Limb (tissue), 2 donors: Measurements from ENCODE around the gene DZIP1.
"Not testable (repeated sequence)": the region's sequence is repeated elsewhere in the genome, so short reads cannot be mapped to it uniquely, and the experiment has no call there.

ENCODE experiments used
- DNase-seq, 2 donors: peaks; one replicate each; pipeline ENCODE4 v3.0.0-alpha.2; 2016; ENCODE audit errors: extremely low spot score in 2 of 2

DZIP1 gene

GRCh38 chr13:95603887-95604555 lies 40.5 kb downstream of the DZIP1 start:
- peak in 1 of 2 donors; percentile 45 for DNase-seq

GRCh38 chr13:95601906-95602305 lies 42.6 kb downstream of the DZIP1 start:
- DNase-seq, result no peak

- no peak for DNase-seq
Observed at GRCh38 chr13:95601216-95601615, 43.3 kb downstream of the DZIP1 start.

GRCh38 chr13:95596701-95597100 lies 47.8 kb downstream of the DZIP1 start:
- DNase-seq, result no peak

- no peak for DNase-seq
Observed at GRCh38 chr13:95593462-95593861, 51.0 kb downstream of the DZIP1 start.

GRCh38 chr13:95588721-95589120 lies 55.8 kb downstream of the DZIP1 start:
- no peak for DNase-seq

- no peak for DNase-seq
Observed at GRCh38 chr13:95588134-95588533, 56.4 kb downstream of the DZIP1 start.

GRCh38 chr13:95585867-95586266 lies 58.6 kb downstream of the DZIP1 start:
- no peak for DNase-seq

- no peak for DNase-seq
Observed at GRCh38 chr13:95579303-95579702, 65.2 kb downstream of the DZIP1 start.

GRCh38 chr13:95573221-95573620 lies 71.3 kb downstream of the DZIP1 start:
- DNase-seq, result no peak

- DNase-seq, result no peak
Observed at GRCh38 chr13:95571941-95572340, 72.6 kb downstream of the DZIP1 start.

- DNase-seq, result no peak
Observed at GRCh38 chr13:95570016-95570415, 74.5 kb downstream of the DZIP1 start.

GRCh38 chr13:95568131-95568530 lies 76.4 kb downstream of the DZIP1 start:
- no peak for DNase-seq

- not testable (repeated sequence) for DNase-seq
Observed at GRCh38 chr13:95565758-95566157, 78.7 kb downstream of the DZIP1 start.

- no peak for DNase-seq
Observed at GRCh38 chr13:95564733-95565291, 79.7 kb downstream of the DZIP1 start.

GRCh38 chr13:95564091-95564490 lies 80.4 kb downstream of the DZIP1 start:
- DNase-seq, result no peak

- no peak for DNase-seq
Observed at GRCh38 chr13:95560387-95560786, 84.1 kb downstream of the DZIP1 start.

GRCh38 chr13:95559100-95559499 lies 85.4 kb downstream of the DZIP1 start:
- no peak for DNase-seq

GRCh38 chr13:95557013-95557412 lies 87.5 kb downstream of the DZIP1 start:
- DNase-seq, result no peak

- DNase-seq, result peak in 1 of 2 donors; percentile 46
Observed at GRCh38 chr13:95553581-95554385, 90.7 kb downstream of the DZIP1 start.

- DNase-seq, result peak in 1 of 2 donors; percentile 82
Observed at GRCh38 chr13:95552539-95553441, 91.7 kb downstream of the DZIP1 start, which contains the start of gene CLDN10. Gene CLDN10, plus strand, starts transcription at chr13:95552720. Its CDS starts 34 bp downstream, at chr13:95552754.

GRCh38 chr13:95552208-95552538 lies 92.3 kb downstream of the DZIP1 start:
- DNase-seq, result no peak
